DMS153 treated with DMSO at 0.1 percent for 48 hours (cell line): ENCODE measurements around the gene PDE3A.
"Not testable (repeated sequence)": the region's sequence is repeated elsewhere in the genome, so short reads cannot be mapped to it uniquely, and the experiment has no call there.

Source experiments
- DNase-seq: peaks from one replicate; lab custom pipeline; 2025; ENCODE audit not compliant: unreplicated experiment; lab: John Stamatoyannopoulos, UW

Gene PDE3A

DNA sequence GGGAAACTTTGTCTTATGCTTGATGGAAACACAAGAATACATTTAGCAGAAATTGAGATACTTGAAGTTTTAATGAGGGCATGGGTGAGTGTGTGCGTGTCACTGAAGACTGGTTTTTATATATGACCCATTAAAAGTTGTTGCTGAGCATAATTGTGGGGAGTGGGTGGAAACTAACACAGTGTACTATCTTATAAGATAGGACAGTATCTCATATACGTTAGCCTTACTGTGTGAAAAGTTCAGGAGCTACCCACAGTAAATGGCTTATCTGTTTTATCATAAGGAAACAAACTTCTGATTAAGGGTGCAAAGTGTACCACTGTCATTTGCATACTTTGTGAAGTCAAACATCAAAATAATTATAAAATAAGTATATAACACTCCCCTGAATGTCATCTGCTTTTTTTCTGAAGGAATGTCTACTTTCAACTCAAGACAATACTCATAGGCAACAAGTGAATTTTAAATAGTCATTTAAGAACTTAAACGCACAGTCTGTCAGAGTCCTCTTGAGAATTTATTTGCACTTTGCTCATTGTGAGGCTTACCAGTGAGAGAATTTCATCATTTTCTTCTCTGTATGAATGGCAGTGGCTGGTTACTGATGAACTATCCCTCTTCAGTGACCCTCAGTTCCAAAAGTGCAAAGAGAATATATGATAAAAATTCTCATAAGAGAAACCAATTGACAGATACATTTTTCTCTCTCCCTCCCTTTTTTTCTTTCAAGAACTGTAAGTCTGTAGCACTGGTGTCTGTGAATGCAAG, 4.2 kb downstream of the PDE3A start:
- DNase-seq, result no peak

DNA sequence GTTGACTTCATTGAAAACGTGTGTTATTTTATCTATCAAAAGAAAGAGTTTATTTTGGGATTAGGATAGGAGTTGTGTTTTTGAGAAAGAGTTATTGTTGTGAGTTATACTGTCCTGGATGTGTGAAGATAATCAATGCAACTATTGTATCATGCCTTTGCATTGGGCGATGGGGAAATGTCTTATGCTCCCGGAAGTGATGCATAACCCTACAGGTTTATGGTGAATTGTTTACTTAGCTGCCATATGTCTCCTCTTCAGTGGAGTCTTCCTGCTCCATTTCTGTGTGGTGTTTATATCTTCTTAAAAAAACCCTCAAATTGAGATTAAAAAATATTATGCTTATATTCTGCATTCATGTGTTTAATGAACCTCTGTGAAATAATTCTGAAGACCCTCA, 6.5 kb downstream of the PDE3A start:
- no peak for DNase-seq

DNA sequence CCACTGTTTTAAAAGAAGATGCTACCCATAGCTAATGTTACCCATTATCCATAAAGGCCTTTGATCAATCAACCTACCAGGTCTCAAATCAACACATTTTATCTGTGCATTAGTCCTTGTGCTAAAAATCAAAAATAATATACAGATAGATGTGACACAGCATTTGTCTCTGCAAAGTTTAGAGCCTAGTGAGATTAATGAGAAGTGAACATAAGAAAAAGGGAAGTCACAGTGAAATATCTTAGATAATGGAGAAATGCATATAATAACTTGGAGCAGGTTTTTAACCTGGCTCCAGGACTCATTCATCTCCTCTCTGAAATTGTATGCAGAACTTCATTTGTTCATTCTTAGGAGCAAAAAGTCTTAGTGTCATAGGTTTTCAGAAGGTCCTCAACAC, 7.2 kb downstream of the PDE3A start:
- no peak for DNase-seq

DNA sequence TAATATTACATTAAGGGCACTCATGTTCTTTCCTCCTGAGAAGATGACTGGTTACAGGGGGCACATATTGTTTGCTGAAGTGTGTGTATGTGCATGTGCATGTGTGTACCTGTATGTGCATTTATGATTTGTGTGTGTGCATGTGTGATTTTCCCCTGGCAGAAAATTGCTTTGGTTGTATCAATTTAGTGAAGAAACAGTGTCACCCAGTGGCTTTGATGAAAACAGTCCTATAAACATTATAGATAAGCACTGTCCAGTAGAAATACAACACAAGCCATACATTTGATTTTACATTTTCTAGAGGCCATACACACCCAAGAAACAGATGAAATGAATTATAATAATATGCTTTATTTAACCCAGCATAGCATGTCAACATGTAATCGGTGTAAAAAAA, 8.6 kb downstream of the PDE3A start:
- no peak for DNase-seq

DNA sequence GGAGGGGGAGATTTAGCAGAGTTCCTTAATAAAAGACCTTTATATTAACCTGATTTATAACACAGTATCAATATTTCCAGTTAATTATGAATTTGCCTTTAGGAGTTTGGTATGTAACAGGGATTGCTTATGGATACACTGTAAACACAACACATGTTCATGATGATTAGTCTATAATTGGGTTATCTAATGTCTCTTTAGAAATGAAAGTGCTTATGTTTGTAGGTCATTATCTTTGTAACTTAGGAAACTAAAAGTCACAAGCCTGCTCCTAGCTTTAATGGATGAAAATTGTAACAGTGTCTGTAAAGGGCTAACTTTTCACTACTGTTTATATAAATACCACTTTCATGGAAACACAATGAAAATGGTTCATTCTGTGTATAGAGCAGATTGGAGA, 9.4 kb downstream of the PDE3A start:
- DNase-seq, result no peak

DNA sequence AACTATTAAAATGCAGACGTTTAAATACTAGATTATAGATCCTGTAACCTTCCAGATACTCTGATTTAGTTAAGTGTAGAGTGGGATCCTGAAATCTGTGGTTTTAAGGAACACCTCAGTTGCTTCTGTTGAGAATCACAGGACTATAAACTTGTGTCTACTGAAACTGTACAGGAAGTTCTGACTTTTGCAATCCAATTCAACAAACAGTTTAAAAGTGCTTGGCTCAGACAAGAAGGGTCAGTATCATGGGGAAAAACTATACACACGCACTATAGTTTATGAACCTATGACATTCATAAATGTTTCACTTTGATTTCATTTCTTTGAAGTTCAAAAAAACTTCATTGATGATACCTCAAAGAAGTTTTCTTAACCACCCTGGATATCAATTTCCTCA, 13.8 kb downstream of the PDE3A start:
- no peak for DNase-seq

DNA sequence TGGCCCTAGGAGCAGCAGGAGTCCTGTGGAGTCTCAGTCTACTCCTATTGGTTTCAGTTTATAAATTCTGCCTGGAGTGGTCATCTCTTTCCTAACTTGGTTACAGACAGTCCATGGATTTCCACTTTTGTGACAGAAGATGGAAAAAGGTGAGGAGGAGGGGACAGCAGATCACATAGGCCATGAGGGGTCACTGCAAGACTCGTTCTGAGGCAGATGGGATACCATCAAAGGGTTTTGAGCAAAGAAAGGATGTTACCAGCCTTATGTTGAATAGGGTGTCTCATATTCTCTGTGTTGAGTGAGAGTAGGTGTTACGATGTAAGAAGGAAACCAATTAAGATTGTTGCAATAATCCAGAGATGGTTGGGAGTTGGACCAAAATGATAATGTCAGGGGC, 15.3 kb downstream of the PDE3A start:
- no peak for DNase-seq

DNA sequence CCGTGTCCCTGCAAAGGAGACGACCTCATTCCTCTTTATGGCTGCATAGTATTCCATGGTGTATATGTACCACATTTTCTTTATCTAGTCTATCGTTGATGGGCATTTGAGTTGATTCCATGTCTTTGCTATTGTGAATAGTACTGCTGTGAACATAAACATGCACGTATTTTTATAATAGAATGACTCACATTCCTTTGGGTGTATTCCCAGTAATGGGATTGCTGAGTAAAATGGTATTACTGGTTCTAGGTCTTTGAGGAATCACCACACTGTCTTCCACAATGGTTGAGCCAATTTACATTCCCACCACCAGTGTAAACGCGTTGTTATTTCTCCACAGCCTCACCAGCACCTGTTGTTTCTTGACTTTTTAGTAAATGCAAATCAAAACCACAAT, 16.5 kb downstream of the PDE3A start:
- DNase-seq, result not testable (repeated sequence)

DNA sequence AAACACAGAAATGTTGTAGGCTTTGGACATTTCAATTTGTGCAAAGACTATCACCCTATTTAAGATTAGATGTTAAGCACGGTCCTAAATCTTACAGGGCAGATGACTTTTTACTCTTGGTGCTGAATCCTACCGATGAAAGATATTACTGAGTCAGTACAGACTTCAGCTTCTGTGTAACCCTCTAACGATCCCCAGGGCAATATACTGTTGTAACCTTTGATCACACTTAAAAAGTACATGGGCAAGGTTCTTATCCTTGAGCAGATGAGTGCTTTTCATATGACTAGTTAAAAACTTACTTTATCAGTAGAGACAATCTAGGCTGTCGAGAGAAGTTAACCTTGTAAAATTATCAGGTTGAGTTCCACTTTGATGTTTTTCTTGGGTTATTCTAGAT, 22.5 kb downstream of the PDE3A start:
- DNase-seq, result no peak

DNA sequence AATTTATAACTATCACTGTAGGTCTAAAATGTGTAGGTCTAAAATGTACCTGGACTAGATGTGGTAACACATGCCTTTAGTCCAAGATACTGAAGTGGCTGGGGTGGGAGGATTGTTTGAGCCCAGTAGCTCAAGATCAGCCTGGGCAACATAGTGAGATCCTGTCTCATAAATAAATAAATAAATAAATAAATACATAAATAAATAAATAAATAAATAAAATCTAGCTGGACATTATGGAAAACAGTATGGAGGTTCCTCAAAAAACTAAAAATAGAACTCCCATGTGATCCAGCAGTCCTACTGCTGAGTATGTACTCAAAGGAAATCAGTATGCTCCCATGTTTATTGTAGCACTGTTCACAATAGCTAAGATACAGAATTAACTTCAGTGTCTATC, 24.0 kb downstream of the PDE3A start:
- DNase-seq, result no peak

DNA sequence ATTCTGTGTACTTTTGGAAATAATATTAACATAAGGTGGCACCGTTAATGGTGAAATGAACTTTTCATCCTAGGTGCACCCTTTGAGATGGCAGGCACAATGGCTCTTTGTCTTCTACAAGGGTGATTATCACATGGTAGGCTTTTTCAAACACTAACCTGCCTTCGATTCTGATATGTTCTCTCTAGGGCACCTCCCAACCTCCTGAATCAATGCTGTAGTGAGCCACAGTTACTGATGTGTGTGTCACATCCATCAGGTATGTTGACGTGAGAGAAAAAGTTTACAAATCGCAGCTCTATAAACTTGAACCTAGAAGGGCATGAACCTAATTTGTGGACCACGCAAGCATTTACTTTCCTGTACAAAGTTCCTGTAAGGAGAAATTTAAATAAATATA, 25.4 kb downstream of the PDE3A start:
- no peak for DNase-seq

DNA sequence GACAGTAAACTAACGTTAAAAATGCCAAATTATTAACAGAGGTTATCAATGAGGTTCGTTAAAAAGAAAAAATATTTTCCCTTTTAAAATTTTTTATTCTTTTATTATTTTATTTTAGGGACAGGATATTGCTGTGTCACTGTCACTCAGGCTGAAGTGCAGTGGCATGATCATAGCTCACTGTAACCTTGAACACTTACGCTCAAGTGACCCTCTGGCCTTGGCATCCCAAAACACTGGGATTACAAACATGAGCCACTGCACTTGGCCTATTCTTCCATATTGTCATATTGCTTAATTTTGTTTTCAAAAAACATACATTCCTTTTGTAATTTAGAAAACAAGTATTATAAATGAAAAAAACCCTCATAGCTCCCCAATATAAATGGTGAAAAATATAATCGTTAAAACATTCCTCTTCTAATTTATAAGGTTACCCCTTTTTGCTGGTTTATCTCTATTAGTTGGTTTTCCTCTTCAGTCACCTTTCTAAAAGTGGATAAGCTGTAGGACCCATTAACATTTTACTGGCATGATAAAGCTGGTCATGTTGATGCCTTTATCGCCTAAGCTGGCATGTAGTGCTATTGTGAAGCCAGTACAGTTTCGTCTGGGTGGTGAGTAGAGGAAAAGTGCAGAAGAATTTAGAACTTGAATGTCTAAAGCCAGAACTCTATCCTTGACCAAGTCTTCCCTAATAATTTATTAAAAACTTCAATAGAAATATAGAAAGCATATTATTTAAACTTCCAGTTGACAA, 27.6 kb downstream of the PDE3A start:
- no peak for DNase-seq

DNA sequence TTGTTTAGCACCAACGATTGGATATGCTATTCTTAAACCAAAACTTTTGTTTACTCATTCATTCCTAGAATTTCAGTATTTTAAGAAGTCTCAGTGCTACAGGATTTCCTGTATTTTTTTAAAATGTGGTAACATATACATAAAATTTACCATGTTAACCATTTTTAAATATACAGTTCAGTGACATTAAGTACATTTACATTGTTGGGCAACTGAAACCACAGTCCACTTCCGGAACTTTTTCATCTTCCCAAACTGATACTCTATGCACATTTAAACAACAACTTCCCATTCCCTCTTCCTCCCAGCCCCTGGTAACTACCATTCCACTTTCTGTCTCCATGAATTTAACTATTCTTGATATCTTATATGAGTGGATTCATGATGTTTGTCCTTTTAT, 30.3 kb downstream of the PDE3A start:
- DNase-seq, result no peak

DNA sequence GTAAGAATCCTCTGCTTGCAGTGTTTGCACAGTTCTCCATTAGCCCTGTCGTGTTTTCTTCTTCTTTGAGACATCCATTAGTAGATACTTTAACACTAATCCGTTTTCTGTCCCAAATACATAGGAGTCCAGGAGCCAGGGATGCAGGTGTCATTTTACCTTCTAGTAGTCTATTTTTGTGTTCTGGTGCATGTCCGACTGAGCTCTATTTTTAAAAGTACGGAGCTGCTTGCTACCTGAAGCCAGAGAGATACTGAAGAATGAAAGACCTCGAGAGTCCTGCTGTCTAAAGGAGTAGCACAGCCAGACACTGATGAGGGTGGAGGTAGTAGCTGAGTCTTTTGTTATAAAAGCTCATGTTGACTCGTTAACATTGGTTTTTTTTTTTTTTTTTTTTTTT, 31.7 kb downstream of the PDE3A start:
- no peak for DNase-seq

DNA sequence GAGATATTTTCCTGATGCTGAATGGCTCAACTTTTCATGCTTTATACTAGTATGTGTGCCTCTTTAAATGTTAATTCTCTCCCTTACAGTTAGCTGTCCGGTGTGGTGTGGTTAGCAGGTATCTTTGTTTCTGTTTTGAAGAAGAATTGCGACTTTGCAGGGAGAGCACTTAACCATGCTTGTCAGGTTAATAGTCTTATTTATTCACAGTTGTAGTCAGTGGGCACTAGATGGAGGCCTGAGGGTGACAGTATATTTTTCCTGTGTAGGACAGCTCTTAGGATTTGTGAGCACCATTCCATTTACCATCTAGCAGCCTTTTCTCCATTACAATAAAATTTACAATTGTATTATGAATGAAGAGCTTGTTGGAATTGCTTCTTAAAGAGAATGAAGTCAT, 34.9 kb downstream of the PDE3A start:
- no peak for DNase-seq

DNA sequence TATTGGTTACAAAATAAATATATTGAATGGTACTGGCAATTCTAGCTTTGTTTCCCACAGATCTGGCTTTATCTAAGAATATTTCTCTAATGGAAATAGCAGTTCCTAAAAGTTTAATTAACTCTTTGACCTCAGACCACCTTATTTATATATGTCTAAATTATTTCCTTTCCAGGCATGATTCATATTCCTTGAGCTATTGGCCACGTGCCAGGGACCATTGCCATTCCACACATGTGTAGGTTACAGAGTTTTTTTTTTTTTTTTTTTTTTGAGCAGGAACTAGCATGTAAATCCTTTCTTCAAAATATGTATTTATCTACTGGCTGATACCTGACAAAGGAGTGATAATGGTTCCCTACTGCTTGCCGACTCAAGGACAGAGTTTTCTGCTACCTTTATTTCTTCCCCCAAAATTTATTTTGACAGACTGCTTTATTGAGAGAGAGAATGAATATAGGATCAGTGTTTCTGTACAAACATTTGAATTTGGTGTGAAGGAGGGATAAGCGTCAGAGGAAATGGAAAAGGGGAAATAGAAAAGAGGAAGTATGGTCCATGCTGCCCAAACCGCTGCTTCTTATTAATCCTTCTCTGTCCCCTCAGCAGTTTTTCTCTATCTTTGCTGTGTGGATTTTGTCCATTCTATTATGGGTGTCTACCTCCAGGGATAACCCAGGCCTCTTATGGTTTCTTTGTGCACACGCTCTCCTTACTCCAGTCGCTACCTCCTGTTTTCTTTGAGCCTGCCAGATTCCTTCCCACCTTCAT, 36.4 kb downstream of the PDE3A start:
- DNase-seq, result no peak

DNA sequence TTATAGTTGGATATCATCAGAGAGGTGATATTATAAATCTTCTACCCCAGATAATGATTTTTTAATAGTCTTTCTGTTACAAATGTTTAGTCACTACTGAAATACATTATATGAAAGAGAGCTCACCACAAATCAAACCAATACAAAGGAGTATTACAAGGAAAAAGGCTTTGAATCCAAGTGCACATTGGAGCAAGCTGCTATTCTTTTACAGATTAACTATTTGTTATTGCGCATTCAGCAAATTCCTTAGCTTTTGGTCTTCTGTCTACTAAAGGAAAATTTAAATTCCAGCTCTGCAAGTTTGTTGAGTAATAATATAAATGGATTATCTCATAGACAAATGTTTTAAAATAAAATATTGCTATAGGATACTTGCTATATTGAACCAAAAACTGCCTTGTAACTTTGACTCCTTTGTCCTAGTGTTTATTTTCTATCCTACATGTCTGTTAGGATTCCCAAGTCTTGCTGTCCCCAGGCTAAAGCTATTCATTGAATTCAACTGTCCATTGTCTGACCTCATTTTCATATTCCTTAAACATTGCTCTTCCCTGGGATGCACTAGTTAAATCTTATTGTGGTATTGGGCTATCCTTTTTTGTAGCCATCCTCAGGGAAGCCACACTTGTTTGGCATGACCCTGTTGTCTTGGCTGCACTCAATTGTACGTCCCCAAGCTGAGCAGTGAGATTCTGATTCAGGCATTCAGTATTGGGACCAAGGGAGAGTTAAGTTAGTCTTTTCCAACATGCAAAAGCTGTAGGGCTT, 41.5 kb downstream of the PDE3A start:
- no peak for DNase-seq

DNA sequence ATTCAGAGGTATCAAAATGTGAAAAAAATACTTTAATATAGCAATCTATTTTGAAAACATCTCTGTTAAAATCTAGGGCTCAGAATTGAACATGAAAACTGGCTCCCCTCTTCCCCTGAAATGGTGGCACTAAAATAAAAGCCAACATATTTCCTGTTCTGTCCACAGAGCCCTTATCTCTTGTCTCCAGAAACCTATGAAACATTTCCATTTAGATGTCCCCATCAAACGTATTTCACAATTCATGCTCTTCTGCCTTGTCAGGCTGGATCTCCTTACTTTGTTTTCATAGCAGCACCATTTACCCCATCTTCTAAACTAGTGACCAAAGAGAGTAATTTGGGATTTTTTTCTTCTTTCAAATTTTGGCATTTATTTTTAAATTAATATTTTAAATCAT, 42.4 kb downstream of the PDE3A start:
- DNase-seq, result no peak

DNA sequence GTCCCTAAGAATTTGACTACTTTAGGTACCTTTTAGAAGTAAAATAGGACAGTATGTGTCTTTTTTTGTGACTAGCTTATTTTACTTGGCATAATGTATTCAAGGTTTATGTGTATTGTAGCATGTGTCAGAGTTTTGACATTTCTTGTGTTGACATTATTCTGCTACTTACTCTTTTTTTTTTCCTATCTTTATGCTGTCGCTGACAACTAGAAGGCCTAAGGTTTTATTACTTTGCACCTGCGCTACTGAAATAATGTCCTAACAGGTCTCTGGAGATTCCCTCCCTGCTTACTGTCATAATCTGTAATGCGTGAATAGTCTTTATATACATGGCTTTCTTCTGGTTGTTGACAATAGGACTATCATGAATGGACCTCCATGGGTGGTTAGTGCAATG, 43.0 kb downstream of the PDE3A start:
- DNase-seq, result no peak

DNA sequence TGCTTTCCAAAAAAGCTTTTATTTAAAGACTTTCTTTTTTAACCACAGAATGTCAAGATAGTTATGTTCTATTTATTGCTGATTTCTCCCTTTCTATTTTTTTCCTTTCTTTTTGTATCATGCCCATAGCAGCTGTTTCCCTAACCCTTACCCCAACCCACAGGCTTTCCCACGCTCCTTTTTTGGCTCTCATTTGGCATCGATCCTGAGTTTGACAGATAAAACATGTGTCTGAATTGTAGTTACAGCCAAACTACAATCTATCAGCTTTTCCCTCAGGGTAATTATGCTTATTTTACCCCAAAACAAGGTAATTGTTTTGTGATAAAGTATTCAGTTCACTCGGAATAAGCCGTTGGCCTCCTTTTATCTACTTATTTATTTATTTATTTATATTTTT, 46.7 kb downstream of the PDE3A start:
- no peak for DNase-seq

DNA sequence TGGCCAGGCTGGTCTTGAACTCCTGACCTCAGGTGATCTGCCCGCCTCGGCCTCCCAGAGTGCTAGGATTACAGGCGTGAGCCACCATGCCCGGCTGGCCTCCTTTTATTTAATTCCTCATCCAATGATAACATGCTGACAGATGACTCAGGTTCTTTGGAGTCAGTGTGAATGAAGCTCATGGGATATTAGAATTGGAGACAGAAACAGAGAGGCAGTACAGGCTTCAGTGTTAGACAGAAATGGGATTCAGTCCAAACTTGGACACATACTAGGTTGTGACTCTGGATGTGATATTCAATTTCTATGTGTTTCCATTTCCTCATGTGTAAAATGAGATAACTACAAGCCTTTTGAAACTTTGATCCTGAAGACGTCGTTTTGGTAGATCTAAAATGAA, 47.3 kb downstream of the PDE3A start:
- no peak for DNase-seq
